SK-N-MC (cell line): ENCODE data around the gene MYT1.

ENCODE experiments used
- DNase-seq: peaks from one replicate; pipeline ENCODE4 v3.0.0-alpha.2; 2011; ENCODE audit warnings: low read depth, low spot score
- H3K27ac ChIP-seq: fragments of 200-600 bp; sonication (generic); 2 replicates; pipeline ENCODE4 v1.5.1; 2016; ENCODE audit warnings: mixed run types
- H3K36me3 ChIP-seq: fragments of 200-600 bp; sonication (generic); 2 replicates; pipeline ENCODE4 v1.6.1; 2017; ENCODE audit warnings: antibody characterized with exemption, low read length, mixed read lengths; ENCODE audit not compliant: insufficient read depth
- H3K4me3 ChIP-seq: fragments of 200-600 bp; sonication (generic); 2 replicates; pipeline ENCODE4 v1.5.1; 2016
- H3K9ac ChIP-seq: fragments of 200-600 bp; sonication (generic); 2 replicates; pipeline ENCODE4 v1.8.0; 2017; ENCODE audit warnings: mixed run types, mixed read lengths; ENCODE audit not compliant: insufficient read length
- H3K9me3 ChIP-seq: fragments of 200-600 bp; sonication (generic); 2 replicates; pipeline ENCODE4 v1.6.1; 2017; ENCODE audit warnings: low read depth, mild to moderate bottlenecking, antibody characterized with exemption, low read length, moderate library complexity, mixed read lengths
- EZH2 ChIP-seq: fragments of 200-600 bp; sonication (generic); IDR thresholded peaks from one replicate; pipeline ENCODE4 v1.6.1; 2017; ENCODE audit warnings: antibody characterized with exemption
- FOXP2 ChIP-seq: optimal IDR thresholded peaks from 2 replicates; pipeline ENCODE3; 2011; ENCODE audit warnings: mild to moderate bottlenecking, moderate library complexity; ENCODE audit not compliant: insufficient read depth; ENCODE audit errors: extremely low read length, control extremely low read depth
- POLR2AphosphoS5 ChIP-seq: IDR thresholded peaks from 2 replicates; pipeline ENCODE4 v1.6.1; 2012; ENCODE audit warnings: mild to moderate bottlenecking, low read depth, low read length, borderline replicate concordance

The MYT1 gene

GRCh38 chr20:64163776-64164122 is 503 bp upstream of the MYT1 start:
- Histone ChIP-seq H3K9ac (no peak overlapping the region), H3K27ac (no peak overlapping the region), H3K4me3 (no peak overlapping the region)

GRCh38 chr20:64165866-64166600 is 1.8 kb downstream of the MYT1 start:
- no peak overlapping the region for H3K9ac ChIP-seq
- H3K9me3 ChIP-seq: no peaks in the 10 kb centered on the region

More at GRCh38 chr20:64163776-64164122, 503 bp upstream of the MYT1 start:
- no peak for DNase-seq
- Histone ChIP-seq H3K36me3 (no peaks in the 10 kb centered on the region), H3K9me3 (no peaks in the 10 kb centered on the region)
- TF ChIP-seq EZH2 (no peak), FOXP2 (no peak), POLR2AphosphoS5 (no peak)

GRCh38 chr20:64166721-64167615 is 2.7 kb downstream of the MYT1 start:
- no peaks in the 10 kb centered on the region for H3K36me3 ChIP-seq
- no peaks in the 10 kb centered on the region for H3K9me3 ChIP-seq
- no peak overlapping the region for H3K4me3 ChIP-seq
- no peak for DNase-seq
- TF ChIP-seq POLR2AphosphoS5: no peak
- TF ChIP-seq EZH2: no peak
- TF ChIP-seq FOXP2: no peak
- no peak overlapping the region for H3K9ac ChIP-seq
- no peak overlapping the region for H3K27ac ChIP-seq

More at GRCh38 chr20:64165866-64166600, 1.8 kb downstream of the MYT1 start:
- Histone ChIP-seq H3K36me3 (no peaks in the 10 kb centered on the region), H3K27ac (no peak overlapping the region), H3K4me3 (no peak overlapping the region)
- DNase-seq: no peak
- TF ChIP-seq FOXP2 (no peak), EZH2 (no peak), POLR2AphosphoS5 (no peak)

- H3K36me3 ChIP-seq: no peaks in the 10 kb centered on the region
- TF ChIP-seq POLR2AphosphoS5 (no peak), EZH2 (no peak), FOXP2 (no peak)
Measured at GRCh38 chr20:64167676-64168075, 3.4 kb downstream of the MYT1 start.

GRCh38 chr20:64168381-64169090 is 4.3 kb downstream of the MYT1 start:
- H3K9ac ChIP-seq: no peak overlapping the region
- TF ChIP-seq POLR2AphosphoS5 (no peak), EZH2 (no peak), FOXP2 (no peak)
- no peak overlapping the region for H3K4me3 ChIP-seq
- H3K36me3 ChIP-seq: no peaks in the 10 kb centered on the region
- no peak for DNase-seq
- no peak overlapping the region for H3K27ac ChIP-seq
- H3K9me3 ChIP-seq: no peaks in the 10 kb centered on the region

More at GRCh38 chr20:64167676-64168075, 3.4 kb downstream of the MYT1 start:
- no peak overlapping the region for H3K4me3 ChIP-seq
- H3K9ac ChIP-seq: no peak overlapping the region
- no peak overlapping the region for H3K27ac ChIP-seq
- DNase-seq: no peak
- no peaks in the 10 kb centered on the region for H3K9me3 ChIP-seq

GRCh38 chr20:64169091-64169560 is 4.9 kb downstream of the MYT1 start:
- DNase-seq: no peak

GRCh38 chr20:64171211-64171610 is 7.0 kb downstream of the MYT1 start:
- H3K27ac ChIP-seq: no peak overlapping the region
- TF ChIP-seq EZH2 (no peak), FOXP2 (no peak), POLR2AphosphoS5 (no peak)
- no peaks in the 10 kb centered on the region for H3K36me3 ChIP-seq
- no peaks in the 10 kb centered on the region for H3K9me3 ChIP-seq
- no peak overlapping the region for H3K9ac ChIP-seq
- no peak overlapping the region for H3K4me3 ChIP-seq
- no peak for DNase-seq

More at GRCh38 chr20:64169091-64169560, 4.9 kb downstream of the MYT1 start:
- TF ChIP-seq FOXP2 (no peak), POLR2AphosphoS5 (no peak), EZH2 (no peak)
- H3K36me3 ChIP-seq: no peaks in the 10 kb centered on the region
- H3K9me3 ChIP-seq: no peaks in the 10 kb centered on the region
- no peak overlapping the region for H3K9ac ChIP-seq
- H3K4me3 ChIP-seq: no peak overlapping the region
- no peak overlapping the region for H3K27ac ChIP-seq

GRCh38 chr20:64173116-64173515 is 8.9 kb downstream of the MYT1 start:
- Histone ChIP-seq H3K36me3 (no peaks in the 10 kb centered on the region), H3K9ac (no peak overlapping the region), H3K4me3 (no peak overlapping the region), H3K27ac (no peak overlapping the region), H3K9me3 (no peaks in the 10 kb centered on the region)
- no peak for TF ChIP-seq FOXP2
- no peak for TF ChIP-seq POLR2AphosphoS5
- TF ChIP-seq EZH2: no peak
- no peak for DNase-seq
